Left hindlimb (tissue), 1 donor: ENCODE results near the gene CYTH3.
"Not testable (repeated sequence)": the region's sequence is repeated elsewhere in the genome, so short reads cannot be mapped to it uniquely, and the experiment has no call there.

Source experiments
- DNase-seq: peaks from one replicate; pipeline ENCODE4 v3.0.0-alpha.2; 2018

Gene CYTH3

GRCh38 chr7:6256677-6257535 lies 15.5 kb downstream of the CYTH3 start:
- DNase-seq: peak; percentile 76

GRCh38 chr7:6256109-6256483 lies 16.3 kb downstream of the CYTH3 start:
- no peak for DNase-seq

GRCh38 chr7:6254866-6255265 lies 17.6 kb downstream of the CYTH3 start:
- DNase-seq: no peak

- no peak for DNase-seq
Measured at GRCh38 chr7:6252748-6253147, 19.7 kb downstream of the CYTH3 start.

- DNase-seq: no peak
Measured at GRCh38 chr7:6252341-6252746, 20.1 kb downstream of the CYTH3 start.

GRCh38 chr7:6251653-6252052 lies 20.8 kb downstream of the CYTH3 start:
- no peak for DNase-seq

GRCh38 chr7:6250364-6250833 lies 22.0 kb downstream of the CYTH3 start:
- DNase-seq: no peak

- no peak for DNase-seq
Measured at GRCh38 chr7:6249043-6249442, 23.4 kb downstream of the CYTH3 start.

GRCh38 chr7:6248581-6248980 lies 23.8 kb downstream of the CYTH3 start:
- DNase-seq: no peak

GRCh38 chr7:6246251-6246917 lies 26.0 kb downstream of the CYTH3 start:
- DNase-seq: no peak

- no peak for DNase-seq
Measured at GRCh38 chr7:6244021-6244420, 28.4 kb downstream of the CYTH3 start.

GRCh38 chr7:6243168-6243567 lies 29.3 kb downstream of the CYTH3 start:
- DNase-seq: no peak

GRCh38 chr7:6242561-6242960 lies 29.9 kb downstream of the CYTH3 start:
- no peak for DNase-seq

- no peak for DNase-seq
Measured at GRCh38 chr7:6241607-6241973, 30.8 kb downstream of the CYTH3 start.

- DNase-seq: no peak
Measured at GRCh38 chr7:6238309-6238925, 34.0 kb downstream of the CYTH3 start.

GRCh38 chr7:6237730-6238129 lies 34.7 kb downstream of the CYTH3 start:
- DNase-seq: no peak

- no peak for DNase-seq
Measured at GRCh38 chr7:6237011-6237410, 35.4 kb downstream of the CYTH3 start.

- no peak for DNase-seq
Measured at GRCh38 chr7:6235029-6235871, 37.2 kb downstream of the CYTH3 start.

- no peak for DNase-seq
Measured at GRCh38 chr7:6234384-6234783, 38.0 kb downstream of the CYTH3 start.

GRCh38 chr7:6232534-6232933 lies 39.9 kb downstream of the CYTH3 start:
- DNase-seq: no peak

GRCh38 chr7:6232116-6232515 lies 40.3 kb downstream of the CYTH3 start:
- DNase-seq: no peak

- no peak for DNase-seq
Measured at GRCh38 chr7:6231184-6231583, 41.2 kb downstream of the CYTH3 start.

- DNase-seq: not testable (repeated sequence)
Measured at GRCh38 chr7:6229284-6229683, 43.1 kb downstream of the CYTH3 start.
